HG03439 (cell line): ENCODE data around the gene ILDR2.

Experiments
- ATAC-seq: cut with Tn5 transposase; IDR thresholded peaks from one replicate; pipeline ENCODE4 v1.9.1; 2021; ENCODE audit warnings: mild to moderate bottlenecking, moderate library complexity; ENCODE audit not compliant: unreplicated experiment

ILDR2 gene

DNA sequence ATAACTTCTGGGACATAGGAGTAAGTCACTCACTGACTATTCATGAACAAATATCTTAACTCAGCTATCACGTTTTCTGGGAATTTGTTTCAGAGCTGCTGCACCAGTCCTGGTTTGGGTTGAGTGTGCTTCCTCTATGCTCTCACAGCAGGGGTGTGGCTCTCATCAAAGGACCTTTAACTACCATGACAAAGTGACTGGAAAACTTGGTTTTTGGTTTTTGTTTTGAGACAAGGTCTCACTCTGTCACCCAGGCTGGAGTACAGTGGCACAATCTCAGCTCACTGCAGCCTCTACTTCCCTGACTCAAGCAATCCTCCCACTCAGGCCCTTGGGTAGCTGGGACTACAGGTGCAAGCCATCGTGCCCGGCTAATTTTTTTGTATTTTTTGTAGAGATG is 4.1 kb downstream of the ILDR2 start:
- no peak for ATAC-seq

GRCh38 chr1:166969074-166969677 is 6.2 kb downstream of the ILDR2 start:
- ATAC-seq, result no peak

DNA sequence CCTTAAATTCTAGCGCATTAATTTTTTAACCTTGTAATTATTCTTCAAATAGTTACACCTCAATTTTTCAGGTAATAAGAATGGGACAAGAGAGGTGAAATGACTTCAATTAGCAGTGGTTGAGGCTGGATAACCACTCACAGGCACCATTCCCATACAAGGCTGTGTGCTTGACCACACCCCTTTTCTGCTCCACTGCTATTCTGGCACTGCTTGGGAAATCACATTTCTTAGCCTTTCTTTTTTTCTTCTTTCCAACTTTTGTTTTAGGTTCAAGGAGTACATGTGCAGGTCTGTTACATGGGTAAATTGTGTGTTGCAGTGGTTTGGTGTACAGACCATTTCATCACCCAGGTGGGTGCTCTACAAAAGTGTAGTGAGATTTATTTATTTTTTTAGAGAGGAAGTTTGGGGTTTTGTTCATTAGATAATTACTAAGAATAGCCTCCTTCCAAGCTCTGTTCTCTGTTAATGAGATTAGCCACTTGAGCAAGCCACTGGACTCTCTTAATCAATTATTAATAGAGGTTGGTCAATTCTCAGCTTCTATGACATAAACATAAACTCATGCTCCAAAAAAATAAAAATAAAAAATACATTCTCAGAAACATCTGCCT is 14.4 kb downstream of the ILDR2 start:
- no peak for ATAC-seq

DNA sequence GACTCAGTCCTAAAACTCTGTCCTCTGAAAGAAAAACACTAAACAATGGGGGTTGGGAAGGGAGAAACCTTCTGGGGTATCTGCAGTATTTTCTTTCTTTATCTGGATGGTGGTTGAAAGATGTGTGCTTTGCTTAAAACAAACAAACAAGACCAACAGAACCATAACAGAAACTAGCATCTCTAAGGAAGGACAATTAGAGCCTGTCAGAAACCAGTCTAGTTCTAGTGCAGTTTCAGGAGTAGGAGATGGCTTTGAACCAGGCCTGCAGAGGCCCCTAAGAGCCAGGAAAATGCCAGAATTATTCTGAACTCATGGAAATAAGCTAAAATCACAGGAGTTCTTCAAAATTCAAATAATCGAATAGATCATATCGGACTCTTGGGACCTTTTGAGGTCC is 18.5 kb downstream of the ILDR2 start:
- ATAC-seq, result no peak

DNA sequence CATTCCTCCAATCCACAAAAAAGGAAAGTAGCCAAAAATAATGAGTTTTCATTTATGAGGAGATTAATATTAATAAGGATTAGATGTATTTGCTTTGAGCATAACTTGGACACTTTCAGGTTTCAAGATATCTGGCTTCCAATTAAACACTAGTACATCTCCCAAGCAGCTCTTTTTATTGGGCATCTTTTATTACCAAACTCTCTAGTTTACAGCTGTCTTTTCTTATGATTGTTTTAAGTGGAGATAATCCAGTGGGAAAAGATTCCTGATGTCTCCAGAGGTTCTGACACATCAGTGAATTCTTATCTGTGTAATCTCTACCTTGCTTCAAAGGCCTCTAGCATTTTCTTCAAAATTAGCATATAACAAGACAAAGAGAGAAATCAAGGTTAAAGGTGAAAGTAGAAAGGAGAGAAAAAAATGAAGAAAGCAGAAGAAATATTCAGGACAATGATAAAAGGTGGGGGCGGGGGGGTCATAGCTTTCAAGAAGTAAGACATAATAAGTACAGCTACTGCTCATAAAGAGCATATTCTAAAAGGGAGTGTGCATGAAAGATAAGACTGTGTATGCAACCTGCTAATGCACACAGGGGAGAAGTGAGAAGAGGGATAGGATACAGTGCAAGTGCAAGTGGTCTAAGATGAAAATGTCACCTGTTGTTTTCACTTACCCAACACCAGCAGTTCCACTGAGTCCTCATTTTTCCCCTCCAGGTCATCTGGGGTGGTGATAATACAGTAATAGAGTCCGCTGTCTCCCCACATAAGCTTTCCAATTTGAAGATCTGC is 19.1 kb downstream of the ILDR2 start:
- no peak for ATAC-seq

DNA sequence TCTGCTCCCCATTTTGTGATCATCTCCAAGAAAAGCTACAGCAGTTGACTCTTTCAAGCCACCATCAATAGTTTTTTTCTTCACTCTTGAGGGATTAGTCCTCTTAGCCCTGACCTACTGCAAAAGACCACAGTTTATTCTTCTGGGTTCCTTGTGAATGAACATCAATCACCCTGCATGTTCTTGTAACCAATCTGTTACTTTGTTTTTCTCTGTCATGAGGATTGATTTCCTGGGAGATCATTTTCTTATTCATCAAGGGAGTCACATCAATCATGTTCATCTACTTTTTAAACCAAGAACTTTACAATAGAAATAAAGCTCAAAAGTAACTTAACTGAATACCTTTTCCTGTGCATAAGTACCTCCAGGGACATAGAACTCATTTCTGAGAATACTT is 21.8 kb downstream of the ILDR2 start:
- no peak for ATAC-seq

GRCh38 chr1:166952002-166952746 is 23.2 kb downstream of the ILDR2 start:
- no peak for ATAC-seq

- ATAC-seq, result no peak
Observed at GRCh38 chr1:166951050-166951449, 24.3 kb downstream of the ILDR2 start.

GRCh38 chr1:166950156-166950555 is 25.2 kb downstream of the ILDR2 start:
- ATAC-seq, result no peak

DNA sequence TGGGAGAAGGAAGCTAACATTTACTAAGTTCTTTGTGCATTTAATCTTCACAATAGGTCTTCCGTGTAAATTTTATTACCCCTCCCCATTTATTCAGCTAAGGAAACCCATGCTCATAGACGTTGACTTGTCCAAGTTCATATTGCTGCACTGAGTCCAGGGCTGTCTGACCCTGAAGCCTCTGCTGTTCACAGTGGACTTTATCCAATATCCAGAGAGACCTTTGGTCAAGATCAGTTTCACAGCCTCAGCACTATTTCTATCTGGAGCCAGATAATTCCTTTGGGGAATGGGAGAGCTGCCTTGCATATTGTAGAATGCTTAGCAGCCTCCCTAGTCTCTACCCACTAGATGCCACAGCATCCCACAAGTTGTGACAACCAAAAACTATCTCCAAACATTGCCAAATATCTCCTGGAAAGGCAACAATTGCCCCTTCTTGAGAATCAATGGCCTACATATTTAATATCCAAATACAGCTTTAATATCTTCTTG is 26.4 kb downstream of the ILDR2 start:
- ATAC-seq, result no peak

GRCh38 chr1:166947398-166948043 is 27.8 kb downstream of the ILDR2 start:
- ATAC-seq, result no peak

- no peak for ATAC-seq
Observed at GRCh38 chr1:166944186-166944967, 31.0 kb downstream of the ILDR2 start.

- ATAC-seq, result no peak
Observed at GRCh38 chr1:166939741-166940375, 35.5 kb downstream of the ILDR2 start.

GRCh38 chr1:166937962-166938361 is 37.4 kb downstream of the ILDR2 start:
- ATAC-seq, result no peak

DNA sequence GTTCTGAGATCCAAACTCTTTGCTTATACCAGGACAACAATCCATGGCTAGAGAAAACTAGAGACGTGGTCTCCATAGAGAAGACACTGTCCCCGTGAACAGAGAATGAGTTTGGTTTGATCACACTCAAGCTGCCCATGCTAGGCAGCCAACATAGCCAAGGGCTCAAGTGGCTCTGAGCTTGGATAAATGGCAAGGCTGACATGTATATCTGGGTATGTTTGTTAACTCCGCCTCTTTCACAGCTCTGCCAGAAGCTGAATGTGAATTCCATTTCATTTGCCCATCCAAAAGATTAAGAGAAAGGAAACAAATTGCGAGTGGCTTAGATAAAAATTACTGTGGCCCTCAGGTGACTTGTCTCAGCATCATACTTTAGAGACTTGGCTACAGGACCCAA is 38.0 kb downstream of the ILDR2 start:
- ATAC-seq, result no peak

GRCh38 chr1:166933633-166934032 is 41.7 kb downstream of the ILDR2 start:
- ATAC-seq, result no peak

GRCh38 chr1:166933140-166933539 is 42.2 kb downstream of the ILDR2 start:
- no peak for ATAC-seq

DNA sequence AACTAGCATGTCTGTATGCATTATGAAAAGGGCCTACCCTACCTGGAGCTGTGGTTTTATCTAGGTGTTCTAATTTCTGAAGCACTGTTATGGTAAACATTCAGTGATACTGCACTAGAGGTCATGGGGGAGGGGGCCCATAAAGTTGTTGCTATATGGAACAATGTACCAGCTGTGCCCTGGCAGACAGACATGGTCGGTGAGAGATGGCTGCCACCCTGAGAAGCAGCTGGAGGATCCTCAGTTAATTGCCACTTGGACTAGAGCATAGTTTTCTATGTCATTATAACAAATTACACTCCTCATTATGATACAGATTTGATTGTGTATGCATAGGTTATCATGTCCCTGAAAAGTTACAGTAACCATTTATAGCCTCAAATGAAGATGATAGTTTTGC is 45.4 kb downstream of the ILDR2 start:
- no peak for ATAC-seq

GRCh38 chr1:166927701-166928100 is 47.6 kb downstream of the ILDR2 start:
- no peak for ATAC-seq
